Esophagus squamous epithelium (tissue), 4 donors: ENCODE data around the gene NOS2.

ENCODE experiments used
- POLR2A ChIP-seq, 4 donors: fragments of 450-650 bp; IDR thresholded peaks; one replicate each; pipeline ENCODE4 v1.6.1; 2017; ENCODE audit warnings: antibody characterized with exemption in 4 of 4, mild to moderate bottlenecking in 4 of 4, moderate library complexity in 3 of 4
- TF ChIP-seq, protein P1 (sequence below), 6 experiments: fragments of 450-650 bp in 4 of 6; fragments of 200-600 bp in 2 of 6; sonication (generic) in 2 of 6; IDR thresholded peaks; one replicate each; pipeline ENCODE4 v1.5.1; 2016 to 2019; ENCODE audit warnings: antibody characterized with exemption in 6 of 6, mild to moderate bottlenecking in 4 of 6, moderate library complexity in 4 of 6

DNA sequence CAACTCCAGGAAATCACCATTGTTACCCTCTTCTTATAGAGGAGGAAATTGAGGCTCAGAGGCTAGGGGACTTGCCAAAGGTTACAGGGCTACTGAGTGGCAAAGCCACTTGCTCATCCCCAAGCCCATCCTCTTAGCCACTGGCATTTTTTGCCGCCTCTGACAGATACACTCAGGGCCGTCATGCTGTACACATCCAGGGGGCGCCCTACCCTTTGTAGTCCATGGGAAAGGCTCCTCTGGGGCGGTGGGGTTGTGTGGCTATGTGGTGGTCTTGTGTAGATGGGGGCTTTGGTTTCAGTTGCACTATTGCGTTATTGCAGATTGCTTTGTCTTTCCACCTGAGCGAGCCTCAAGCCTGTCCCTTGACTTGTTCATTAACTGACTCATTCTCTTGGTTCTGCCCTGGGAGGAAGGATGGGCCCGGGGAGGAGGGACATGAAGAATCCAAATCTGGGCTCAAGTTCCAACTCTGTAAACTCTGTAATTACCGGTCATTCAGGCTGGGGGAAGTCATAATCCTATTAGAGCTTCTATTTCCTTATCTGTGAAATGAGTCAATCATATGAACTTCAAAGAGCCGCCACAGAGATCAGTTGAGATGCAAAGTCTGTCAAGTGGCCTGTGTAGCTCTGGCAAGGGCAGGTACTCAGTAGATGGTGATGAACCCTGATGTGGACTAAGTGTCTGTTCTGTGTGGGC, 2.8 kb downstream of the NOS2 start:
- TF ChIP-seq, protein P1, sequence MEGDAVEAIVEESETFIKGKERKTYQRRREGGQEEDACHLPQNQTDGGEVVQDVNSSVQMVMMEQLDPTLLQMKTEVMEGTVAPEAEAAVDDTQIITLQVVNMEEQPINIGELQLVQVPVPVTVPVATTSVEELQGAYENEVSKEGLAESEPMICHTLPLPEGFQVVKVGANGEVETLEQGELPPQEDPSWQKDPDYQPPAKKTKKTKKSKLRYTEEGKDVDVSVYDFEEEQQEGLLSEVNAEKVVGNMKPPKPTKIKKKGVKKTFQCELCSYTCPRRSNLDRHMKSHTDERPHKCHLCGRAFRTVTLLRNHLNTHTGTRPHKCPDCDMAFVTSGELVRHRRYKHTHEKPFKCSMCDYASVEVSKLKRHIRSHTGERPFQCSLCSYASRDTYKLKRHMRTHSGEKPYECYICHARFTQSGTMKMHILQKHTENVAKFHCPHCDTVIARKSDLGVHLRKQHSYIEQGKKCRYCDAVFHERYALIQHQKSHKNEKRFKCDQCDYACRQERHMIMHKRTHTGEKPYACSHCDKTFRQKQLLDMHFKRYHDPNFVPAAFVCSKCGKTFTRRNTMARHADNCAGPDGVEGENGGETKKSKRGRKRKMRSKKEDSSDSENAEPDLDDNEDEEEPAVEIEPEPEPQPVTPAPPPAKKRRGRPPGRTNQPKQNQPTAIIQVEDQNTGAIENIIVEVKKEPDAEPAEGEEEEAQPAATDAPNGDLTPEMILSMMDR (IDR thresholded peaks at IDR 0.05): no peak
- no peak for TF ChIP-seq POLR2A (IDR thresholded peaks at IDR 0.05)
